Measurements from ENCODE around the gene CHD2. TPM values are rescaled to one million over a fixed set of nuclear protein-coding genes. Genes with fewer than 3 reads are reported as not detected.
"Not testable (repeated sequence)": the region's sequence is repeated elsewhere in the genome, so short reads cannot be mapped to it uniquely, and the experiment has no call there.

Gene CHD2
- total RNA-seq, 1 experiment from 2014 or later = 82.6 TPM

DNA sequence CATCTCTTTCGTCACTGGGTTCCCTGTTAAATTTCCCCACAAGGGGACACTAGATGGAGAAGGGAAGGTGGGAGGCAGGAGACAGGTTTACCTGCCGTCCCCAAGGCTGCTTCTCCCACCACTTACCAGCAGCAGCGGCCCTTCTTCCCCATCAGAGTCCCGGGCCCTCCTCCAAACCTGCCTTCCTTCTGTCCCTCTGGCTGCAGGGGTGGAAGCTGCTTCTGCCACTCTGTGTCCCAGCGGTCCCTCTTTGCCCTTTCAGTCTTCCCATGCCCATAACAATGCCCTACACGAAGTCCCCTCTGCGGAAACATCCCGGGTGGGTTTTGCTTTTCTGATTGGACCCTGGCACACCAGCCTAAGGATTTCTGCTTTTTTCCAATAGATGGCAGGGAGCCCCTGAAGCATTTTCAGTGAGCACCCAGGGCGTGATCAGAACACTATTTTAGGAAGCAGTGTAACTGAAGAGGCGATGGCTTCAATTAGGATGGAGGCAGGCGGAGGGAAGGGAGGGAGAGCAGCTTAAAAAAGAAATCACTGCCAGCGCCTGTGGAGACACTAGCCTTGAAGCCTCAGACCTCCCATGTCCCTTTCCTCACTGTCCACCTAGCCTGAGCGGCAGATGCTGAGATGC, 162.6 kb downstream of the CHD2 start:
- not testable (repeated sequence) for H3K27ac ChIP-seq; H3K4me3 ChIP-seq; H3K9me3 ChIP-seq (replicated peaks); DNase-seq; H3K27me3 ChIP-seq
- peaks cover 18% of the 10 kb centered on the region for H3K4me1 ChIP-seq
- peaks cover 73% of the 10 kb centered on the region for H3K36me3 ChIP-seq

DNA sequence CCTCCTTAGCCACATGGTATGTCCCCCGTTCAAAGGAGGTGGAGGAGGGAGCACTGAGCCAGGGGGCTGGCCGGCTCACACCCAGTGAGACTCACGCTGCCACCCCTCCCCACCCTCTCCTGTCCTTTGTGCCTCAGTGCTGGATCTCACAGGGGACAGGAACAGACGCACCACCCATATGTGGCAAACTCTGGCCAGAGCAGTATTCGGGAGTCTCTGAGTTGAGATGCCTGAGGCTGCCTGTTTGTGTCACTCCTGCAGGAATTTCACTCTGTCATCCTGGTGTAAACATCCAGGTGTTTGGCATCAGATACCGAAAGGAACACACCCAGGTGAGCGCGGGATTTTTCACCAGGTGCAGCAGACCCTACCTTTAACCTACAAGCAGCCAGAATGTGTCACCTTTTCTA, 163.1 kb downstream of the CHD2 start:
- no peak for DNase-seq
- peaks cover 18% of the 10 kb centered on the region for H3K4me1 ChIP-seq
- no peaks in the 10 kb centered on the region for H3K27me3 ChIP-seq
- no peak overlapping the region for H3K4me3 ChIP-seq
- no peaks in the 10 kb centered on the region for H3K9me3 ChIP-seq (replicated peaks)
- H3K27ac ChIP-seq = no peak overlapping the region
- peaks cover 72% of the 10 kb centered on the region for H3K36me3 ChIP-seq

DNA sequence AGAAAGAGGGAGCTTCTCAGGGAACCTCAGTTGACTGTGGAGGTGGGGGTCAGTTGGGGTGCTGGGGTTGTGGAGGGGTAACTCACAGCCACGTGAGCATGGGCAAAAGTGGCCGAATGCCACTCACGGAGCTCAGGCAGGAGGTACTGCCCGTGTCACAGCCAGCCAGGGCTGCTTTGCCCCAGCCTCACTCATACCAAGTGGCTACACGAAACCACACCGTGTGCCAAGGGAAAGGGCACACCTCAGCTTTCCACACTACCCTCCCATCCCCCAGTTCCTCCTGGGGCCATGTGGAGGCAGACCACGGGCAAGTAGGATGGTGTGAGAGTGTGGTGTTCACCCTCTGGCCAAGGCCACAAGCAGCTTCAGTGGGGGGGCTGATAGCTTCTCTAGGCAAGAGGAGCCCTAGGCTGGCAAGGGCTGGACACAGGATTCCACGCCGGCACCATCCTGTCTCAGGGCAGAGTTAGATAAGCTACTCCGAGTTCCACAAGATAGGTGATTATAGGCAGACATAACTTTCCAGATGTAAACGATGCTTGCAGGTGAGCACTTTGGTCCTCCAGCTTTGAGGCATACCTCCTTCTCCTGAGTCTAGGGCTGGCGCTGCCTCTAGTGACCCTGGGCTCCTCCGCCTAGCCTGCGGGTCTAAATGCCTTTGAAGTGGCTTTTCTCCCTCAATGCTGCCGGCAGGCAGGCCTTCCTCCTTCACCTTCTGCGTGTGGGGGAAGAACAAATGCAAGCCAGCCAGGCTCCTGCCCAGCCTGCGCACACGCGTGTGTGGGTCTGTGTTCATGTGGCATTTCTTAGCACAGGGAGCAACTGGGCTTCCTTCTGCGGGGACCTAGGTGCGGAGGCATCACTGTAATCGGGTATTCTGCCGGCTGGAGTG, 163.9 kb downstream of the CHD2 start:
- H3K4me1 ChIP-seq = peaks cover 20% of the 10 kb centered on the region
- DNase-seq = no peak
- no peaks in the 10 kb centered on the region for H3K27me3 ChIP-seq
- H3K27ac ChIP-seq = no peak overlapping the region
- H3K36me3 ChIP-seq = peaks cover 72% of the 10 kb centered on the region
- H3K9me3 ChIP-seq (replicated peaks) = no peaks in the 10 kb centered on the region
- no peak overlapping the region for H3K4me3 ChIP-seq

DNA sequence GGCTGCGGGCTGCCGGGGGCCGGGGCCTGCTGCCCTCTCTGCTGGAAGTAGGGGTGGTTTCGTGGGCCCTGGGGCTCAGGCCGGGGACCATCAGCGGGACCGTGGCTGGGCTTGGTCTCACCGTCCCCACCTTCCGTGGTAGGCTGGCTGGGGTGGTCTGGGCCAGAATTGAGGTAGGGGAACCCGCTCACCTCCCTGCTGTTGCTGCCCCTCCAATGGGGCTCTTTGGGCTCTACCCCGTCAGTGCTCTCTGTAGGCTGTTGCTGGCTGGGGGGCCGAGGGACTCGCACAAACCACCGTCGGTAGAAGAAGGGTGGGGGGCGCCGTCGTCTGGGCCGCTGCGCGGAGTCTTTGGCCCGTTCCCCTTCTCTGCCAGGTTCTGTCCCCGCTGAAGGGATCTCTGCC, 165.5 kb downstream of the CHD2 start:
- H3K4me3 ChIP-seq = no peak overlapping the region
- no peaks in the 10 kb centered on the region for H3K9me3 ChIP-seq (replicated peaks)
- H3K36me3 ChIP-seq = peaks cover 67% of the 10 kb centered on the region
- H3K4me1 ChIP-seq = peaks cover 31% of the 10 kb centered on the region
- no peak overlapping the region for H3K27ac ChIP-seq
- H3K27me3 ChIP-seq = no peaks in the 10 kb centered on the region
- no peak for DNase-seq

DNA sequence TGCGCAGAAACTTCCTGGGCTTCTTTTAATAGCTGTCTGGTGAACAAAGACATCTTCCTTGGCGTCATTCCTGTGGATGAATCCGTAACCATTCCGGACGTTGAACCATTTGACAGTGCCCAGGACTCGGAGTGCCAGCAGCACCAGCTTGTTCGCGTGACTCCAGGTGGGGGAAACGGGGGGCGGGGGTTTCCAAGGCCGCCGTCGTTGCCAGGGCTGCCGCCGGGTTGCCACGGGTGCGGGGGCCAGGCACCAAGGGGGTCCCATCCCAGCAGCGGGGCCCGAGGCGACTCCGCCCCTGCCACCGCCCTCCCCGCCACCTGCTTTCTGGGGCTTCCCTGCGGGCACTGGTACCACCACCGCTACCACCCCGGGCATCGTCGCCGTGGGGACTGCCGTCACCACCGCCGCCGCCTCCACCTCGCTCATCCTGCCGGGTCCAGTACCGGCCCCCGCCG, 166.1 kb downstream of the CHD2 start:
- Histone ChIP-seq H3K4me3 (no peak overlapping the region), H3K27ac (no peak overlapping the region), H3K4me1 (peaks cover 30% of the 10 kb centered on the region), H3K27me3 (no peaks in the 10 kb centered on the region), H3K9me3 (replicated peaks) (no peaks in the 10 kb centered on the region), H3K36me3 (peaks cover 61% of the 10 kb centered on the region)
- DNase-seq = no peak

DNA sequence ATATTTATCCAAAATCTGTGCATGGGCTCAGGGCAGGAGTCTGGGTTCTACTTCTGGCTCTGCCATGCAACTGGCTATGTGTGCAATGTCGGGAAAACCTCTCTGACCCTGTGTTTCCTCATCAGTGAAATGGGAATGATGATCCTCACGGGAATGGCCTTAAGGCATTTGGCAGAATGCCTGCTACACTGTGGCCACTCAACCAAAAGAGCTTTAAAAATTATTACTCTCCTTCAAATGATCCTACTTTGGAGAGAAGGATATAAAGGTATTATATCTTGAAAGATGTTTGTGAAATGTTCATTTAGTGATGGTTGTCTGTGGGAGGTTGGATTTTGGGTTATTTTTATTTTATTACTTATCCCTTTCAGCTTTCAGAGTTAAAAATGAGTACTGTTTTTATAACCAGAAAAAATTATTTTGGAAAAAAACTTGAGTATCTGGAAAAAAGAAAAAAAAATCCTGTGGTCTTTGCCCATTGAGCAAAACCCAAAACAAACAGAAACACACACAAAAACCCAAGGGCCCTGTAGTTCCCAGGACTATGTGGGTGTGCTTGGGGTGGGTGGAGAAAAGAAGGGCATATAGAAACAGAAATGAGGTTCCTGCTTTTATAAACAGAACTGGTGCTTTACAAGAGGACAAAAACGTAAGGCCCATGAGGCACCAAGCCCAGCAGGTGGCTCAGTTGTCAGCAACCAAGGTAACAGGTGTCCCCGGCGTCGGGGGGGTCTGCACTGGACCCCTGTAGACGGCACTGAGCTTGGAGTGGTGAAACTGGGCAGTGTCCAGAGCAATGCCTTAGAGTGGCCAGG, 166.9 kb downstream of the CHD2 start:
- H3K36me3 ChIP-seq = peaks cover 63% of the 10 kb centered on the region
- H3K4me1 ChIP-seq = peaks cover 26% of the 10 kb centered on the region
- H3K4me3 ChIP-seq = no peak overlapping the region
- H3K27me3 ChIP-seq = no peaks in the 10 kb centered on the region
- H3K9me3 ChIP-seq (replicated peaks) = no peaks in the 10 kb centered on the region
- H3K27ac ChIP-seq = no peak overlapping the region
- peak in 1 of 2 experiments; percentile 71 for DNase-seq

DNA sequence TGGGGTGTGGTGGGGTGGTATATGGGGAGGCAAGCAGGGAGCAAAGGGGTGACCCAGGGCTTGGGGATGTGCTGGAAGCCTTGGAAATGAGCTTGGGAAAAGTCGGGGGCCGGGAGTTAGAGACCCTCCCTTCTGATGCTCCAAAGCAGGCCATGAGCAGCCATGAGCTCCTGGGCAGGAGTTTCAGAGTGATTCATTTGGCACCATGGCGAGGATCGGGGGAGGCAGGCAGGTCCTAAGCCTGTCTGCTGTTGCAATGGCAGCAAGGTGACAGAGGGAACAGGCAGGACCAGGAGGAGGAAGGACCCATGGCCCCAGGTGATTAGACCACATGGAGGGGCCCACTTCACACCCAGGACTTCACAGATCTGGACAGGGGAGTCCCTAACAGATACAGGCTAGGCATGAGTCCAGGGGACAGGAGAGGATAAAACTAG, 167.5 kb downstream of the CHD2 start:
- Histone ChIP-seq H3K27me3 (no peaks in the 10 kb centered on the region), H3K4me1 (peaks cover 26% of the 10 kb centered on the region), H3K36me3 (peaks cover 63% of the 10 kb centered on the region), H3K9me3 (replicated peaks) (no peaks in the 10 kb centered on the region), H3K27ac (no peak overlapping the region), H3K4me3 (no peak overlapping the region)
- no peak for DNase-seq

DNA sequence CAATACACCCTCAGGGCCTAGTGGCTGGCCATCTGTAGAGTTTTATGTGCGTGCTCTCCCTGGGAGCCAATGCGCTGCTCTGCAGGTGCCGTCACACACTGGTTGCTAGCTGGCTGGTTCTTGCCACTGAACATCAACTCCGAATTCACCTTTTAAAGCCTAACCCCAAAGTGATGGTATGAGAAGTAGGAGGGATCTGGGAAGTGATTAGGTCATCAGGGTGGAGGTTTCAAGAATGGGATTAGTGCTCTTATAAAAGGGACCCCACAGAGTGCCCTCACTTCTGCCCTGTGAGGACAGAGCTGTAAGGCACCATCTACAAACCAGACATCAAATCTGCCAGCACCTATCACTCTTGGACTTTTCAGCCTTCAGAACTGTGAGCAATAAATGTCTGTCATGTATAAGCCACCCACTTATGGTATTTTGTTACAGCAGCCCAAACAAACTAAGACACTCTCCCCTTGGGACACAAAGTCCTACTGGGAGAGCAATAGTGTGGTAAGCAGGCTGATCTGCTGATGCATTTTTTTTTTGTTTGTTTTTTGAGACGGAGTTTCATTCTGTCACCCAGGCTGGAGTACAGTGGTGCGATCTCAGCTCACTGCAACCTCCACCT, 168.6 kb downstream of the CHD2 start:
- Histone ChIP-seq H3K27ac (no peak overlapping the region), H3K4me1 (peaks cover 28% of the 10 kb centered on the region), H3K4me3 (no peak overlapping the region), H3K9me3 (replicated peaks) (no peaks in the 10 kb centered on the region), H3K27me3 (no peaks in the 10 kb centered on the region), H3K36me3 (peaks cover 57% of the 10 kb centered on the region)
- no peak for DNase-seq

DNA sequence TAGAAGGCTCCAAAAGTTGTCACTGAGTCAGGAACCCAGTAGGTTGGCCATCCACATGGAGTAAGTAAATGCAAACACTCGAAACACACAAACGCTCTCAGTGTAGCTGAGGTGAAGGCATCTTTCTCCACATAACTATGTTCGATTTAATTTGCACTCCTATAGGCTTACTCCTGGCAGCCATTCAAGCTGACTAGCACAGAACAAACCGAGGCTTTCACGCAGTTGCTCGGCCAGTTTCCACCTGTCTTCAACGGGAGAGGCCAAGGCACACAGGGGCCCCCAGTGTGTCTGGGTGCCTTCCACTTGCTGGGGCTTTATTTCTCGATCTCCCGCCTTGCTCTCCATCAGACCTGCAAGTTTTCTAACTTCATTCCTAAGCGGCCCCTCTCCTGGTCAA, 170.0 kb downstream of the CHD2 start:
- Histone ChIP-seq H3K4me1 (peaks cover 31% of the 10 kb centered on the region), H3K4me3 (peak overlapping the region; percentile 88), H3K27ac (no peak overlapping the region)

DNA sequence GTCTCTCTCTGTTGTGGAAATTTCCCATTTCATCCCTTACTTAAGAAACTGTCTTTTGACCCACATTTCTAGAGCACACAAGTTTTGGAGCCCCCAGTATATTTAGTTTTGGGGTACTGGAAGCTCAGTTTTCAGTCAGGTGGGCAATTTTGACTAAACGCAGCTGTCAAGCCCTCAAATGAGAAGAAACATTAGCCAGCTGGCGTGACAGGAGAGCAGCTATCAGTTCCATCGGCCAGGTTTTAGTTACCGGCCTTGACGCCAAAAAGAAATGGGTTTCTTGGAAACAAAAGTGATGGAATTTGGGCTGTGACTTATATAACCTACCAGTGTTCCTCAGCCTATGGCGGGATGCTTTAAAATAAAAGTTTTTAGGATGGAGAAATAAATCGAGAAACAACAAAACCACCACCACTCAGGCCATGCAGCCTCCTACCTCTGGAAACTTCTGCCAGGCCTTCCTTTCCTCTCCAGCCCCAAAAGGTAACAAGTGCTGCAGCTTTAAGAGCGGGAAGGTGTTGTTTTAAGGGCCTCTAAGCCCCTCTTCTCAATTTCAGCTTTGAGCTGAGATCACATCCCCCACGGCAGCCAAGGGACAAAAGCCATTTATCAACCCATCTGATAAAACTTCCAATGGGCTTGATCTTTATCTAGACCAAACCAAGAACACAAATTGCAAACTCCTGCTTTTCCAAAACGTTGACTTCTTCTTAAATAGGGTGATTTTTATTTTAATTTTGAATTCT, 170.6 kb downstream of the CHD2 start:
- DNase-seq = peak in 1 of 2 experiments; percentile 49
- no peaks in the 10 kb centered on the region for H3K27me3 ChIP-seq
- H3K4me3 ChIP-seq = peak overlapping the region; percentile 88
- peaks cover 38% of the 10 kb centered on the region for H3K36me3 ChIP-seq
- peak overlapping the region; percentile 75; the same call in 1 of the 2 replicates for H3K27ac ChIP-seq
- peaks cover 31% of the 10 kb centered on the region for H3K4me1 ChIP-seq
- H3K9me3 ChIP-seq (replicated peaks) = no peaks in the 10 kb centered on the region

More for the DNA sequence above, 170.0 kb downstream of the CHD2 start:
- no peaks in the 10 kb centered on the region for H3K27me3 ChIP-seq
- no peaks in the 10 kb centered on the region for H3K9me3 ChIP-seq (replicated peaks)
- H3K36me3 ChIP-seq = peaks cover 44% of the 10 kb centered on the region
- DNase-seq = peak; percentile 52 to 79

DNA sequence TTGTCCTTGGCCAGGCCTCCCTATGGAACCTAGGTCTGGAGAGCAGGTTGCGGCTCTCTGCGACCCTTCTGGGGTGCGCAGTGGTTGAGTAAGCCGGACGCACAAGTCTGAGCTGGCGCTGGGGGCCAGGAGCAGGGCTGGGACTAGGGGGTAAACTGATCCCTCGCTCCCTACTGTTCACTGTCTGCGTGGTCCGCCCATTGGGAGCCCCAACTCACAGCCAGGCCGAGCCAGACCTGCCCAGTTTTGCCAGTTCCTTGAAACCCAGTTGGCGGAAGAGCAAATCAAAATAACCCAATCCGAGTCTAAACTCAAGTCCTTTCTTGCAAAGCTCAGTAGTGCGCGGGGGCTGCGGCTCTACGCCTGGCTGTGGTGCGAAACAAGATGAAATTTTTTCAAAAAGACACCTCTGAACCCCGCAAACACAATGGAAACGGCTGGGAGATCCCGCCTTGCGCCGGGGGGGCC, 171.4 kb downstream of the CHD2 start:
- H3K27ac ChIP-seq = peak overlapping the region; percentile 75
- no peaks in the 10 kb centered on the region for H3K9me3 ChIP-seq (replicated peaks)
- DNase-seq = peak; percentile 41 to 55
- H3K4me1 ChIP-seq = peaks cover 31% of the 10 kb centered on the region
- H3K27me3 ChIP-seq = no peaks in the 10 kb centered on the region
- H3K4me3 ChIP-seq = peak overlapping the region; percentile 88
- peaks cover 32% of the 10 kb centered on the region for H3K36me3 ChIP-seq

DNA sequence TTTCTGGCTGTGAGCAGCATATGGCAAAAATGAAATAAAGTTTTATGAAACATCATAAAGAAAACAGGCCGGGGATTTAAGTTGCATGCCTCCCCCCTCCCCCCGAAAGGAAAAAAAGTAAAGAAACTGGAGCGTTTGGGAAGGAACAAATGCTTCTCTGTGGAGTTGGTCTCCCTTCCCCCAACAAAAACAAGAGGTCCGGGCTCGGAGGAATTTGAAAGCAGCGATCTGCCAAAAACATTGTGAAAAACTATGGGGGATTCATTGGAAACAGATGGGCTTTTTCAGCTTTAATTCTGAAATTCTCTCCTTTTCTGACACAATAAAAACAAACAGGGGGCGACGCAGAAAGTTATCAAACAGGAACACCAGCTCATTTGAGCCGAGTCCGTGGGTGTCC, 171.9 kb downstream of the CHD2 start:
- Histone ChIP-seq H3K4me1 (peaks cover 26% of the 10 kb centered on the region), H3K9me3 (replicated peaks) (no peaks in the 10 kb centered on the region), H3K4me3 (peak overlapping the region; percentile 88), H3K36me3 (peaks cover 27% of the 10 kb centered on the region), H3K27me3 (no peaks in the 10 kb centered on the region), H3K27ac (peak overlapping the region; percentile 75)
- DNase-seq = peak; percentile 56 to 70

DNA sequence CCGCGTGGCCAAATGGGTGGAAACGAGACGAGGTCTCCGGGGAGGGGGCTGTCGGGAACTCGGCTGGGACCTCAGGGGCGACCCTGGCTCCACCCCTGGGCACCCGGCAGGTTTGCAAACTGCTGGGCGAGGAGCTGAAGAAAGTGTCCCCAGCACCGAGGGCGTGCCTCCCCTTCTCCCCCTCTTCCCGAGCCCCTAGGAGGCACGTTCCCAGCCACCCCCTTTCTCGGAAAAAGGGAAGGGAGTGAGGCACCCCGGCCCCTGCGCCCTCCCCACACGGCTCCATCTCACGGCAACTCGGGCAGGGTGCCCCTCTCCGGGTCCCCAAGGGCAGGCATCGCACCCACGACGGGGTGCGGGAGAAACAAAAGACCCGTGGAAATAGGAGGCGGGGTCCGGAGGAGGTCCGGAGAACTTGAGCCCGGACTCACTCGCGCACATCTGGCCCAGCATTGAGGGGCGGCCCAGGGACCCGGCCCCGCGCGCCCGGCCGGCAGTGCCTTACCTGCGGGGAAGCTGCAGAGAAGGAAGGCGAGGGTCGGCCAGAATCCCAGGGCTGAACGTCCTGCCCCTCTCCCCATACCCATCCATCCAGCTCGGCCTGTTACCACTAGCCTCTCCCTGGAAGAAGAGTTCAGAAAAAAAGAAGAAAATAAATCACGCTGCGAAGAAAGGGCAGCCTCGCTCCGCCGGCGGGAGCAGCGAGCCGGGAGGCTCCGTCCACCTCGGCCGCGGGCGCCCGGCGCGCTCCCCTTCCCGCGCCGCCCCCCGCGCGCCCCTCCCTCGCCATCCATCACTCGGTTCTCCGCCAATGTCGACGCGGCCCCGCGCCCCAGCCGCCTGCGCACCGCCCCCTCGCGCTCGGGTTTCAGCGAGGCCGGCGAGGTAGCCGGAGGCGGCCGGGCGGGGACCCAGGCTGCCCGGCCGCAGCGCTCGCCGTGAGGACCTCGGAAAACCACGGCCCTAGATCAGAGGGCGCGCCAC, 172.6 kb downstream of the CHD2 start:
- H3K36me3 ChIP-seq = peaks cover 22% of the 10 kb centered on the region
- H3K9me3 ChIP-seq (replicated peaks) = no peaks in the 10 kb centered on the region
- H3K27me3 ChIP-seq = no peaks in the 10 kb centered on the region
- peak overlapping the region; percentile 88 for H3K4me3 ChIP-seq
- peaks cover 22% of the 10 kb centered on the region for H3K4me1 ChIP-seq
- DNase-seq = peak; percentile 93 to 95
- peak overlapping the region; percentile 75 for H3K27ac ChIP-seq

Data from SJCRH30 (cell line).